Vagina (tissue), 2 donors: ENCODE measurements around the gene TBX1.

ENCODE experiments used
- POLR2A ChIP-seq, 2 donors: fragments of 450-650 bp; IDR thresholded peaks; one replicate each; pipeline ENCODE4 v1.6.1; 2017; ENCODE audit warnings: antibody characterized with exemption in 2 of 2, mild to moderate bottlenecking in 2 of 2, moderate library complexity in 2 of 2
- POLR2AphosphoS5 ChIP-seq, 2 donors: sonication (generic); formaldehyde crosslinking; IDR thresholded peaks; one replicate each; pipeline ENCODE4 v1.9.0; 2017; ENCODE audit warnings: antibody characterized with exemption in 2 of 2, mild to moderate bottlenecking in 2 of 2, low read depth in 1 of 2; ENCODE audit not compliant: insufficient read depth in 1 of 2
- TF ChIP-seq, protein P1 (sequence below), 3 experiments: fragments of 450-650 bp in 2 of 3; fragments of 200-600 bp in 1 of 3; sonication (generic) in 1 of 3; IDR thresholded peaks; one replicate each; pipeline ENCODE4 v1.5.1; 2017 to 2019; ENCODE audit warnings: antibody characterized with exemption in 3 of 3, mild to moderate bottlenecking in 2 of 3, moderate library complexity in 2 of 3

DNA sequence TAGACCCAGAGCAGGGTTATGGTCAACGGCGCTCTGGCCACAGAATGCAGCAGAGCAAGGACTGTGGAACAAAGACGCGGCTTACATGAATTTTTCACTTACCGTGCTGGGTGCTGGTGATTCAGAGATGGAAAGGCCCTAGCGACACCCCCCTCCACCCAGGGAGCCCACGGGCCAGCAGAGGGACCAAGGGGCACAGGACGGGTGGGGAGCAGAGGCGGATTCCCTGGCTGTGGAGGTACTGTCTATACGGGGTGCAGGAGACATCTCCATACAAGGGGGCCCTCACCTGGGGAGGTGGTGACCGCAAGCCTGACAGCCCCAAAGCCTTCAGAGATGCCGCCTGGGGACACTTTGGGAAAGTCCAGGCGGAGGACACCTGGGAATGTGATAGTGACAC is 47.3 kb upstream of the TBX1 start:
- TF ChIP-seq, protein P1, sequence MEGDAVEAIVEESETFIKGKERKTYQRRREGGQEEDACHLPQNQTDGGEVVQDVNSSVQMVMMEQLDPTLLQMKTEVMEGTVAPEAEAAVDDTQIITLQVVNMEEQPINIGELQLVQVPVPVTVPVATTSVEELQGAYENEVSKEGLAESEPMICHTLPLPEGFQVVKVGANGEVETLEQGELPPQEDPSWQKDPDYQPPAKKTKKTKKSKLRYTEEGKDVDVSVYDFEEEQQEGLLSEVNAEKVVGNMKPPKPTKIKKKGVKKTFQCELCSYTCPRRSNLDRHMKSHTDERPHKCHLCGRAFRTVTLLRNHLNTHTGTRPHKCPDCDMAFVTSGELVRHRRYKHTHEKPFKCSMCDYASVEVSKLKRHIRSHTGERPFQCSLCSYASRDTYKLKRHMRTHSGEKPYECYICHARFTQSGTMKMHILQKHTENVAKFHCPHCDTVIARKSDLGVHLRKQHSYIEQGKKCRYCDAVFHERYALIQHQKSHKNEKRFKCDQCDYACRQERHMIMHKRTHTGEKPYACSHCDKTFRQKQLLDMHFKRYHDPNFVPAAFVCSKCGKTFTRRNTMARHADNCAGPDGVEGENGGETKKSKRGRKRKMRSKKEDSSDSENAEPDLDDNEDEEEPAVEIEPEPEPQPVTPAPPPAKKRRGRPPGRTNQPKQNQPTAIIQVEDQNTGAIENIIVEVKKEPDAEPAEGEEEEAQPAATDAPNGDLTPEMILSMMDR (IDR thresholded peaks at IDR 0.05) = no peak
- TF ChIP-seq POLR2A (IDR thresholded peaks at IDR 0.05) (no peak), POLR2AphosphoS5 (IDR thresholded peaks at IDR 0.05; ENCODE audit: insufficient read depth in 1 of 2, low read depth in 1 of 2) (no peak)
